Glutamatergic neuron (in vitro differentiated cells): ENCODE data around the gene TUT4. TPM values are rescaled to one million over a fixed set of nuclear protein-coding genes. Genes with fewer than 3 reads are reported as not detected.
A peak's percentile ranks its signal among the peaks of the same experiment; 100 is the strongest.

Experiments
- DNase-seq: peaks from one replicate; pipeline ENCODE4 v3.0.0; 2022
- H3K27ac Mint-ChIP-seq: one replicate; pipeline ENCODE4 v1.8.0; 2020; ENCODE audit warnings: mild to moderate bottlenecking, mixed read lengths, inconsistent platforms; ENCODE audit not compliant: unreplicated experiment
- H3K27me3 Mint-ChIP-seq: one replicate; pipeline ENCODE4 v1.8.0; 2020; ENCODE audit warnings: mild to moderate bottlenecking, moderate library complexity, mixed read lengths, inconsistent platforms; ENCODE audit not compliant: unreplicated experiment
- H3K36me3 Mint-ChIP-seq: one replicate; pipeline ENCODE4 v1.8.0; 2020; ENCODE audit warnings: mild to moderate bottlenecking, mixed read lengths, inconsistent platforms; ENCODE audit not compliant: unreplicated experiment
- H3K4me1 Mint-ChIP-seq: one replicate; pipeline ENCODE4 v1.8.0; 2020; ENCODE audit warnings: mild to moderate bottlenecking, low read depth, mixed read lengths, inconsistent platforms; ENCODE audit not compliant: unreplicated experiment
- H3K4me3 Mint-ChIP-seq: one replicate; pipeline ENCODE4 v1.8.0; 2020; ENCODE audit warnings: mild to moderate bottlenecking, mixed read lengths, inconsistent platforms; ENCODE audit not compliant: unreplicated experiment
- H3K9me3 Mint-ChIP-seq: one replicate; pipeline ENCODE4 v1.8.0; 2020; ENCODE audit warnings: mild to moderate bottlenecking, moderate library complexity, mixed read lengths, inconsistent platforms; ENCODE audit not compliant: unreplicated experiment
- total RNA-seq: library from RNA; stranded (reverse); fragmentation: NEBNext Ultra II Directional; extraction: Animal tissue kit (Norgen Biotek cat#: 25700); gene quantifications from one replicate; pipeline ENCODE4 v1.2.1, GENCODE V29; 2021; ENCODE audit not compliant: unreplicated experiment
- TF ChIP-seq, protein P1 (sequence below): fragments of 200-600 bp; sonication (generic); IDR thresholded peaks from one replicate; pipeline ENCODE4 v1.5.0; 2021; ENCODE audit not compliant: partially characterized antibody, unreplicated experiment

TUT4 gene
- total RNA-seq, 1 donor from 2014 or later = 70.8 TPM

DNA sequence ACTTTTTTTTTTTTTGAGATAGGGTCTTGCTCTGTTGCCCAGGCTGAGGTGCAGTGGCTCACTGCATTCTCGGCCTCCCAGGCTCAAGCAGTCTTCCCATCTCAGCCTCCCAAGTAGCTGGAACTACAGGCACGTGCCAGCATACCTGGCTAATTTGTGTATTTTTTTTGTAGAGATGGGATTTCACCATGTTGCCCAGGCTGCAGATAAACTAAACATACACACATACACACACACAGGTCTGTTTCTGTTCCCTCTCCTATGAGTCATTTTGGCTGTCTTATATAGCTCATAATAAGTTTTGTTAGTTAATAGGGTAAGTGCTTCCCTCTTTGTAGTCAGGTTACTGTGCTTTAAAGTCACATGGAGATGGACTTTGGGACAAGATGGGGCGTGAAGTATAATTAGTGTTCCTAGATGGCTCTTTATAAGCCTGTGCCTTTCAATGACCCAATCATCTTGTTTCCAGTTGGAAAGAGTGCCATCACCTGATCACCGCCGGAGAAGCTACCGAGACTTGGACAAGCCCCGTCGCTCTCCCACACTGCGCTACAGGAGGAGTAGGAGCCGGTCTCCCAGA is 139.4 kb downstream of the TUT4 start:
- no peak for DNase-seq
- no peaks in the 10 kb centered on the region for H3K9me3 Mint-ChIP-seq
- H3K27me3 Mint-ChIP-seq = no peaks in the 10 kb centered on the region
- H3K4me3 Mint-ChIP-seq = no peak overlapping the region
- no peaks in the 10 kb centered on the region for H3K4me1 Mint-ChIP-seq
- no peaks in the 10 kb centered on the region for H3K36me3 Mint-ChIP-seq
- no peak overlapping the region for H3K27ac Mint-ChIP-seq
- TF ChIP-seq, protein P1, sequence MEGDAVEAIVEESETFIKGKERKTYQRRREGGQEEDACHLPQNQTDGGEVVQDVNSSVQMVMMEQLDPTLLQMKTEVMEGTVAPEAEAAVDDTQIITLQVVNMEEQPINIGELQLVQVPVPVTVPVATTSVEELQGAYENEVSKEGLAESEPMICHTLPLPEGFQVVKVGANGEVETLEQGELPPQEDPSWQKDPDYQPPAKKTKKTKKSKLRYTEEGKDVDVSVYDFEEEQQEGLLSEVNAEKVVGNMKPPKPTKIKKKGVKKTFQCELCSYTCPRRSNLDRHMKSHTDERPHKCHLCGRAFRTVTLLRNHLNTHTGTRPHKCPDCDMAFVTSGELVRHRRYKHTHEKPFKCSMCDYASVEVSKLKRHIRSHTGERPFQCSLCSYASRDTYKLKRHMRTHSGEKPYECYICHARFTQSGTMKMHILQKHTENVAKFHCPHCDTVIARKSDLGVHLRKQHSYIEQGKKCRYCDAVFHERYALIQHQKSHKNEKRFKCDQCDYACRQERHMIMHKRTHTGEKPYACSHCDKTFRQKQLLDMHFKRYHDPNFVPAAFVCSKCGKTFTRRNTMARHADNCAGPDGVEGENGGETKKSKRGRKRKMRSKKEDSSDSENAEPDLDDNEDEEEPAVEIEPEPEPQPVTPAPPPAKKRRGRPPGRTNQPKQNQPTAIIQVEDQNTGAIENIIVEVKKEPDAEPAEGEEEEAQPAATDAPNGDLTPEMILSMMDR = no peak

DNA sequence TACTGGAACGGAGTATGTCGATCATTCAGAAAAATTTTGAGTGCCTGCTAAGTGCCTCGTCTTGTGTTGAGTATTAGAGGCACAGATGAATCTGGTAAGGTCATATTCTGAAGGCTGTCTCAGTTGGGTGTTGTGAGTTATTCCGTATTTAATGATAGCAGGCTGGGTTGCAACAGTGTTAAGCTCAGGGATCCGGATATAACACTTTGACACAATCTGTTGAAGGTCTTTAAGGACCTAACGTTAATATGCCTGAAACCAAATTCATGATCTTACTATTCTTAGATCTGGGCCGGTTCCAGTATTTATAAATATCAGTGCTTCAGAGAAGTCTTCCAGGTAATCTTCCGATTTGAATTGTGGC is 147.9 kb downstream of the TUT4 start:
- Mint-ChIP-seq H3K27ac (peak overlapping the region; percentile 85), H3K4me1 (peaks cover 5% of the 10 kb centered on the region), H3K36me3 (no peaks in the 10 kb centered on the region), H3K4me3 (peak overlapping the region; percentile 100), H3K9me3 (peaks cover 1% of the 10 kb centered on the region), H3K27me3 (peaks cover 2% of the 10 kb centered on the region)
- TF ChIP-seq, protein P1 = no peak
- DNase-seq = no peak

DNA sequence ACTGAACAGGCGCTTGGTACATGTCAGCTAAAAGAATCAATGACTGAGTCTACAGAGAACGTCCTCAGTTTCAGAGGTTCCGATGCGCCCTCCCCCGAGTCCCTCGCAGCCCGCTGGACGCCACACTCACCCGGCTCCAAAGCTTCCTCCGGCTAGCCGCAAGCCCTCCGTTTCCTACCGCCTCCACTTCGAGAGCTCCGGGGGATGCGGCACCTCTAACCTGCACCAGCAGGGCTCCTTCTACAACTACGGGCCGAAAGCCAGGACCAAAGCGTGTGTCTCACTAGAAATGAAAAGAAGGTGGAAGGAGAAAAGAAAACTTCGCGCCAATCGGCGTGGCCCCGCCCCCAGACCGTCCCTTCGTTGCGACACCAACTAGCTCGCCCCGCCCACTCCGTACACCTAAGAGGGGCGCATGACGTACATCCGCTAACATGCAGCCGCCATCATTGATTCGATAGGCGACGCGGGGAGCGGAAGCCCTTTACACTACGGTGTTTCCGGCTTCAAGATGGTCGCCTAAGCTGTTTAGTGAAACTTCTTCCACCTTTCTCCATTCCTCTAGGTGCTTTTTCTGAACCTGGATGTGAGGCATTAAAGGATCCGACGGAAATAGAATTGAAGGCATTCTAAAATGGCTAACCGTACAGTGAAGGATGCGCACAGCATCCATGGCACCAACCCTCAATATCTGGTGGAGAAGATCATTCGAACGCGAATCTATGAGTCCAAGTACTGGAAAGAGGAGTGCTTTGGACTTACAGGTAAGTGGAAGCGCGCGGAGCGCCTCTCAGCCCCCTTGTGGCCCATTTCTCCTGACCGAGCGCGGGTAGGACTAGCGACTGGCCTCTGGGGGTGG is 148.5 kb downstream of the TUT4 start, which contains the start of the genes ORC1 and PRPF38A:
ORC1 (minus strand) TSS at position 308 of the 859 bp plus-strand sequence. CDS start 2,200 bp downstream, outside the sequence.
PRPF38A (plus strand) TSS at position 487 of the 859 bp plus-strand sequence; CDS start at position 635, 148 bp downstream.
- no peaks in the 10 kb centered on the region for H3K36me3 Mint-ChIP-seq
- H3K27me3 Mint-ChIP-seq = peaks cover 2% of the 10 kb centered on the region
- peaks cover 1% of the 10 kb centered on the region for H3K9me3 Mint-ChIP-seq
- peak; percentile 98 for DNase-seq
- peak within 1 kb of the TSS; percentile 85 for H3K27ac Mint-ChIP-seq
- H3K4me3 Mint-ChIP-seq = peak within 1 kb of the TSS; percentile 100
- peaks cover 5% of the 10 kb centered on the region for H3K4me1 Mint-ChIP-seq
- TF ChIP-seq, protein P1 = peak; percentile 37

DNA sequence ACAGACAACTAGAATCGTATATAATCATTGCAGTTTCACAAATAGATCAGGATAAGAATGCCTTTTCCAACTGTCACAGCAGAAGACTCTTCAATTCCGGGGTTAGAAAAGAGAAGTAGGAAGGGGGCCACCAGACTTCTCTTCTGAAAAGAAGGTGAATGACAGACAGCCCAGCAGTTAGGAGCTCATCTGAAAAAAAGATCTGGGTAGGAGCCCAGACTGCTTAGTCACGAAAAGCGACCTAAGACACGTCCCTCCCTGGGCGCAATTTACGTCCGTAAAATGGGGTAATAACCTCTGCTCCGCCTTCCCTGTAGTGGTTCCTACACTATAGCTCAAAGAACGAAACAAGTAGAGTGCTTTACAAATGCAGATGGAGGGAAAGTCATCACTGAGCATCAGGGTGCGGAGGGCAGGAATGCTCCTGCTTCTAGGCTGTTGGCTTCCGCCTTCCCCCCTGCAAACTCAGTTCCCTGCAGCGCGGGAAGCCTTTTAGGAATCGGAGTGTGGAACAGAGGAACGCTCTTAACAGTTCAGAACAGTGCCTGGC is 149.3 kb downstream of the TUT4 start:
- peaks cover 1% of the 10 kb centered on the region for H3K9me3 Mint-ChIP-seq
- H3K36me3 Mint-ChIP-seq = no peaks in the 10 kb centered on the region
- no peak for DNase-seq
- H3K27me3 Mint-ChIP-seq = peaks cover 2% of the 10 kb centered on the region
- H3K4me1 Mint-ChIP-seq = peaks cover 5% of the 10 kb centered on the region
- peak overlapping the region; percentile 0 for H3K27ac Mint-ChIP-seq
- TF ChIP-seq, protein P1 = no peak
- peak overlapping the region; percentile 100 for H3K4me3 Mint-ChIP-seq
